Activated T-cell treated with anti-CD3 and anti-CD28 coated beads, Interleukin-2, amount 50 U/mL, for 72 hours (primary cell): ENCODE data around the gene OGDH. TPM values are rescaled to one million over a fixed set of nuclear protein-coding genes. Genes with fewer than 3 reads are reported as not detected.

Experiments
- ATAC-seq, 2 donors: fragments of 150-1000 bp; cut with Tn5 transposase; replicated peaks in 1 of 2; 2 replicates each; pipeline ENCODE4 v1.10.0; 2021; ENCODE audit warnings: moderate library complexity in 2 of 2, mild to moderate bottlenecking in 1 of 2
- DNase-seq, 2 donors: peaks; one replicate each; pipeline ENCODE4 v3.0.0; 2021 to 2022; ENCODE audit warnings: mixed read lengths in 1 of 2
- H3K27ac Mint-ChIP-seq: one replicate; pipeline ENCODE4 v1.8.0; 2022; ENCODE audit warnings: mild to moderate bottlenecking, moderate library complexity, mixed read lengths
- H3K27me3 Mint-ChIP-seq: one replicate; pipeline ENCODE4 v1.8.0; 2022; ENCODE audit warnings: low read depth, mixed read lengths
- H3K36me3 Mint-ChIP-seq, 2 donors: one replicate each; pipeline ENCODE4 v1.8.0; 2022; ENCODE audit warnings: mixed read lengths in 2 of 2, mild to moderate bottlenecking in 1 of 2; ENCODE audit not compliant: insufficient read depth in 2 of 2
- H3K4me1 Mint-ChIP-seq: one replicate; pipeline ENCODE4 v1.8.0; 2022; ENCODE audit warnings: low read depth, mixed read lengths
- H3K4me3 Mint-ChIP-seq, 2 donors: one replicate each; pipeline ENCODE4 v1.8.0; 2022; ENCODE audit warnings: mild to moderate bottlenecking in 2 of 2, mixed read lengths in 2 of 2, moderate library complexity in 2 of 2
- H3K9me3 Mint-ChIP-seq, 2 donors: one replicate each; pipeline ENCODE4 v1.8.0; 2022; ENCODE audit warnings: mixed read lengths in 2 of 2
- total RNA-seq, 2 donors: library from RNA; stranded (reverse); gene quantifications; one replicate each; pipeline ENCODE4 v1.2.3, GENCODE V29; 2022

The OGDH gene
- total RNA-seq, 2 donors from 2014 or later, result 79.6 to 82.7 TPM

- DNase-seq, result no peak
- Mint-ChIP-seq H3K9me3 (peaks cover 6 to 7% of the 10 kb centered on the region in 2 donors), H3K36me3 (peaks cover 10 to 31% of the 10 kb centered on the region in 2 donors), H3K27ac (no peak overlapping the region), H3K4me3 (no peak overlapping the region), H3K27me3 (no peaks in the 10 kb centered on the region), H3K4me1 (no peaks in the 10 kb centered on the region)
- ATAC-seq, result no peak
Observed at GRCh38 chr7:44655341-44655740, 48.9 kb downstream of the OGDH start.

DNA sequence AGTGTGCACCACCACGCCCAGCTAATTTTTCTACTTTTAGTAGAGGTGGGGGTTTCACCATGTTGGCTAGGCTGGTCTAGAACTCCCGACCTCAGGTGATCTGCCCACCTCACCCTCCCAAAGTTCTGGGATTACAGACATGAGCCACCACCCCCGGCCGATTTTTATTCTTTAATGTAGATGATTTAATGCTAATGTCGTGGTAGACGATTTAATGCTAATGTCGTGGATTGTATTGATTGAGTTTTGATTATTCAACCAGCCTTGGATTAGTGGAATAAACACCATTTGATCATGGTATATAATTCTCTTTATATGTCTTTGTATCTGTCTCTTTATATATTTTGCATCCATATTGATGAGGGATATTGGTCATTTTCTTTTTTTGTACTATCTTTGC is 52.6 kb downstream of the OGDH start:
- Mint-ChIP-seq H3K27ac (no peak overlapping the region), H3K4me1 (no peaks in the 10 kb centered on the region), H3K27me3 (no peaks in the 10 kb centered on the region), H3K9me3 (peaks cover 12 to 17% of the 10 kb centered on the region in 2 donors), H3K36me3 (peaks cover 23 to 52% of the 10 kb centered on the region in 2 donors), H3K4me3 (no peak overlapping the region)
- DNase-seq, result no peak
- ATAC-seq, result no peak

- no peak for DNase-seq
- Mint-ChIP-seq H3K4me1 (no peaks in the 10 kb centered on the region), H3K9me3 (peaks cover 12 to 17% of the 10 kb centered on the region in 2 donors), H3K27ac (no peak overlapping the region), H3K27me3 (no peaks in the 10 kb centered on the region), H3K36me3 (peaks cover 24 to 48% of the 10 kb centered on the region in 2 donors), H3K4me3 (no peak overlapping the region)
- no peak for ATAC-seq
Observed at GRCh38 chr7:44661233-44661632, 54.8 kb downstream of the OGDH start.

DNA sequence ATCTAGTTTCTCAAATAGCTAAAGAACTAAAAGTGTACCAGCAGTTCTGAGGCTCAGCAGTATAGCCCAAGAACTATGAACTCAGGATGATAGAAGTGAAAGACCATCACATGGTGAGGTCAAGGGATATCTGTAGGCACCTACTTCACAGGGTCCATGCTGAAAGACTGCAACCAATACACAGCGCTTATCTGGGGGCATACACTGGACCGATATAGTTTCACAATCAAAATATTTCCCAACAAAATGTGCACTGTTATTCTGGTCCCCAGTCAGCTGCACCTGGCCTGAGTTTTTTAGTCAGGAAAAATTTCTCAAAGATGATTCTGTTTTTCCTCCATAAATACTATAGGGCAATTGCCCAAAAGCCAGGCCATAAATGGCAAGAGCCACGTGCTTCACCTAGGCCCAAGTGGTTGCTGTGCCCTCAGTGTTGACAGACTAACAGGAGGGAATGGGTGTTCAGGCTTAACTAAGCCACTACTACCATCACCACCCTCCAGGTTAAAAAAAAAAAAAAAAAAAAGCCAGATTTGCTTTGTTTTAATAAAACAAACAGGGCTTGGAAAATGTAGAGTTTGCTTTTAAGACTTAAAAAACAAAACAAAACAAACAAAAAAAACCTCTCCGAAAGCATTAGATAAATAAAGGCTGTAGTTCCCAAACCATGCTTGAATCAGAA is 58.5 kb downstream of the OGDH start:
- H3K36me3 Mint-ChIP-seq, result peaks cover 16 to 24% of the 10 kb centered on the region in 2 donors
- DNase-seq (no peak), ATAC-seq (no peak)
- no peak overlapping the region for H3K27ac Mint-ChIP-seq
- peaks cover 4 to 13% of the 10 kb centered on the region in 2 donors for H3K9me3 Mint-ChIP-seq
- no peaks in the 10 kb centered on the region for H3K27me3 Mint-ChIP-seq
- no peaks in the 10 kb centered on the region for H3K4me1 Mint-ChIP-seq
- H3K4me3 Mint-ChIP-seq, result no peak overlapping the region

DNA sequence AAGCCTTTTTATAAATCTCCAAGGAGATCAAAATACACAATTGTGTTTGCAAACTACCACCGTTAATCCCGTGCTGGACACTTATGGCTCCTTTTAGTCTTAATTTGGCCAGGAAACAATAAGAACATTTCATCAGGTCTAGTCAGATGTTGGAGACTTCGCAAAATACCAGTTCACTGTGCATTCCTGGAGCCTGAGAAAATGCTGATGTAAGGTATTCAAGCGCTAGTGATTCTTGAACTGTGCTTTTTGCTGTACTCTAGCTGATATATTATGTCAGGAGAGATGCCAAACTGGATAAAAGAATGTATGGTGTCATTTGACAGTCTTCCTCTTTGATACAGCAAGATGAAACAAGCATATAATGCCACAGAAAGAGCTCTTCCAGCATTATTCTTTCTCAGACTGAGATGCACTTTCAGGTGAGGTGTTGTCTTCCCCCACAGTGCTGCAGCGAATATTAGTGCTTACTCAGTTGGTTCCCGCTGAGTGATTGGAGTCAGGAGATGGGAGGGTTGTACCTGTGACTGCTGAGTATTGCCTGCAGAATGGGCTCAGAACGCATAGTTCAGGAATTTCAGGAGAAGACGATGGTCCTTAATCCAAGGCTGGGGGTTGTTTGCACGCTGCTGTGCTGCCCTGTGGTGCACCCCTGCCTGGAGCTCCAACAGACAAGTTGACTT is 59.2 kb downstream of the OGDH start:
- no peak for ATAC-seq

GRCh38 chr7:44666566-44666965 is 60.1 kb downstream of the OGDH start:
- Mint-ChIP-seq H3K27ac (peak overlapping the region; percentile 72), H3K4me3 (no peak overlapping the region), H3K27me3 (no peaks in the 10 kb centered on the region), H3K36me3 (peaks cover 6 to 15% of the 10 kb centered on the region in 2 donors), H3K4me1 (no peaks in the 10 kb centered on the region), H3K9me3 (peaks cover 0 to 3% of the 10 kb centered on the region in 2 donors)
- ATAC-seq (no peak), DNase-seq (no peak)

More for the DNA sequence above, 59.2 kb downstream of the OGDH start:
- peaks cover 12 to 19% of the 10 kb centered on the region in 2 donors for H3K36me3 Mint-ChIP-seq
- H3K4me3 Mint-ChIP-seq, result no peak overlapping the region
- H3K4me1 Mint-ChIP-seq, result no peaks in the 10 kb centered on the region
- DNase-seq, result no peak
- H3K27ac Mint-ChIP-seq, result peak overlapping the region; percentile 72
- peaks cover 4 to 8% of the 10 kb centered on the region in 2 donors for H3K9me3 Mint-ChIP-seq
- no peaks in the 10 kb centered on the region for H3K27me3 Mint-ChIP-seq

GRCh38 chr7:44667190-44667589 is 60.8 kb downstream of the OGDH start:
- Mint-ChIP-seq H3K4me3 (no peak overlapping the region), H3K36me3 (peaks cover 4 to 12% of the 10 kb centered on the region in 2 donors), H3K27me3 (no peaks in the 10 kb centered on the region), H3K4me1 (no peaks in the 10 kb centered on the region), H3K9me3 (peaks cover 0 to 3% of the 10 kb centered on the region in 2 donors), H3K27ac (no peak overlapping the region)
- ATAC-seq (no peak), DNase-seq (no peak)

DNA sequence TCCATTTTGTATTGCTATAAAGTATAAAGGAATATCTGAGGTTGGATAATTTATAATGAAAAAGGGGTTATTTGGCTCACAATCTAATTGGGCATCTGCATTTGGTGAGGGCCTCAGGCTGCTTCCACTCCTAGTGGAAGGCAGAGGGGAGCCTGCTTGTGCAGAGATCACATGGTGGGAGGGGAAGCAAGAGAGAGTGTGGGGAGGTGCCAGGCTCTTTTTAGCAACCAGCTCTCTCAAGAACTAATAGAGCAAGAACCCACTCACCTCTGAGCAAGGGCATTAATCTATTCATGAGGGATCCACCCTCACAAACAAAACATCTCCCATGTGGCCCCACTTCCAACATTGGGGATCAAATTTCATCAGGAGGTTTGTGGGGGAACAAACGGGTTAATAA is 64.6 kb downstream of the OGDH start:
- Mint-ChIP-seq H3K4me1 (no peaks in the 10 kb centered on the region), H3K27ac (peak overlapping the region; percentile 86), H3K27me3 (no peaks in the 10 kb centered on the region), H3K36me3 (peaks cover 2 to 4% of the 10 kb centered on the region in 2 donors), H3K4me3 (no peak overlapping the region), H3K9me3 (no peaks in the 10 kb centered on the region)
- no peak for DNase-seq
- no peak for ATAC-seq

DNA sequence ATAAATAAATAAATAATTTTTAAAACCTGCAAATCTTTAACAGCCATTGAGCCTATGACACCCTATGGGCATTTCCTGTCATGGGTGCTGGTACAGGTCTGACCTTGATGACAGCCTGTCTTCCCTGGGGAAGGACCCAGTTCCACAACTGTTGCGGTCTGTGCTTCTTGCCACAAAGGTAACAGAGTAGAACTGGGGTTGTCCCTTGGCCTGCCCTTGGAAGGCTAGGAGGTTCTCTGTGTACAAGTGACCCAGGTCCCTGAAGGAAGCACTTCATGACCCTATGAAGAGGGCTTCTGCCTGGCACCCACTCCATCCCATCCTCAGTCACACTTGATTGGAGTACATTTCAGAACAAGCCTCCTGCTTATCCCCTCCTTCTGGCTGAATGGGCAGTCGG is 66.9 kb downstream of the OGDH start:
- no peak overlapping the region for H3K27ac Mint-ChIP-seq
- ATAC-seq (no peak), DNase-seq (no peak)
- H3K27me3 Mint-ChIP-seq, result no peaks in the 10 kb centered on the region
- H3K4me3 Mint-ChIP-seq, result no peak overlapping the region
- no peaks in the 10 kb centered on the region for H3K9me3 Mint-ChIP-seq
- H3K36me3 Mint-ChIP-seq, result peaks cover 0 to 5% of the 10 kb centered on the region in 2 donors
- no peaks in the 10 kb centered on the region for H3K4me1 Mint-ChIP-seq

GRCh38 chr7:44673771-44674170 is 67.3 kb downstream of the OGDH start:
- Mint-ChIP-seq H3K27ac (no peak overlapping the region), H3K4me3 (no peak overlapping the region), H3K9me3 (no peaks in the 10 kb centered on the region), H3K4me1 (no peaks in the 10 kb centered on the region), H3K27me3 (no peaks in the 10 kb centered on the region), H3K36me3 (peaks cover 0 to 8% of the 10 kb centered on the region in 2 donors)
- ATAC-seq, result no peak
- DNase-seq, result no peak

GRCh38 chr7:44674381-44674780 is 68.0 kb downstream of the OGDH start:
- Mint-ChIP-seq H3K9me3 (no peaks in the 10 kb centered on the region), H3K27me3 (no peaks in the 10 kb centered on the region), H3K27ac (no peak overlapping the region), H3K4me3 (no peak overlapping the region), H3K36me3 (peaks cover 2 to 10% of the 10 kb centered on the region in 2 donors), H3K4me1 (no peaks in the 10 kb centered on the region)
- ATAC-seq, result no peak
- no peak for DNase-seq

DNA sequence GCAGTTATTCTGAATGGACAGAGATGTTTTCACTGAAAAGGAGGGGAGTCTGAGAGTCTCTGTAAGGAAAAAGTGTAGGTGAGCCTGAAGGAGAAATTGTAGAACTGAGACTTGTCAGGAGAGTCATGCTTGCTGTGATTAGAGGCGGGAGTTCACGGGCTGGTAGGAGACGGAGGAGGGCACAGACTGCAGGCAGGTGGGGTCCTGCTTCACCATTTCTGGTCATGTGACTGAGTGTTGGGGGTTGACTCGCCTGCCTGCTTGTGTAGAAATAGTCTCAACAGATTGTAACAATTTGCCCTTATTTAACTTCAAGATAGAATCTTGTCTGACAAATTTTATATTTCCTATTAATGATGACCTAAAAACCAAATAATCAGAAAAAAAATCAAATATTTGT is 70.3 kb downstream of the OGDH start:
- no peak overlapping the region for H3K4me3 Mint-ChIP-seq
- no peaks in the 10 kb centered on the region for H3K4me1 Mint-ChIP-seq
- DNase-seq, result no peak
- no peak for ATAC-seq
- H3K9me3 Mint-ChIP-seq, result no peaks in the 10 kb centered on the region
- H3K27ac Mint-ChIP-seq, result no peak overlapping the region
- no peaks in the 10 kb centered on the region for H3K27me3 Mint-ChIP-seq
- peaks cover 4 to 8% of the 10 kb centered on the region in 2 donors for H3K36me3 Mint-ChIP-seq

GRCh38 chr7:44678101-44678470 is 71.7 kb downstream of the OGDH start:
- Mint-ChIP-seq H3K9me3 (no peaks in the 10 kb centered on the region), H3K36me3 (peaks cover 4 to 8% of the 10 kb centered on the region in 2 donors), H3K27ac (no peak overlapping the region), H3K4me3 (no peak overlapping the region), H3K27me3 (no peaks in the 10 kb centered on the region), H3K4me1 (no peaks in the 10 kb centered on the region)
- DNase-seq (no peak), ATAC-seq (no peak)
